Liver (tissue), 3 donors: ENCODE measurements around the gene ADCY10.

Experiments
- ATF3 ChIP-seq: IDR thresholded peaks from 2 replicates; pipeline ENCODE4 v1.6.1; 2016; ENCODE audit warnings: antibody characterized with exemption
- CTCF ChIP-seq: fragments of 150-350 bp; IDR thresholded peaks from 2 replicates; pipeline ENCODE4 v1.5.1; 2017; ENCODE audit warnings: improper control_type of control experiment, low read depth, low read length; ENCODE audit not compliant: missing input control
- EGR1 ChIP-seq, 2 donors: IDR thresholded peaks; 2 replicates each; pipeline ENCODE4 v1.6.1; 2016 to 2018; ENCODE audit warnings: antibody characterized with exemption in 2 of 2, low read depth in 2 of 2
- FOXA1 ChIP-seq: IDR thresholded peaks from 2 replicates; pipeline ENCODE4 v1.6.1; 2016; ENCODE audit warnings: antibody characterized with exemption
- GABPA ChIP-seq, 2 donors: IDR thresholded peaks in 1 of 2; conservative IDR thresholded peaks in 1 of 2; 2 replicates each; pipeline ENCODE4 v1.6.1; 2016; ENCODE audit warnings: antibody characterized with exemption in 2 of 2, mild to moderate bottlenecking in 1 of 2, moderate library complexity in 1 of 2
- HNF4G ChIP-seq: IDR thresholded peaks from 2 replicates; pipeline ENCODE4 v1.6.1; 2016; ENCODE audit warnings: antibody characterized with exemption
- MAX ChIP-seq: IDR thresholded peaks from 2 replicates; pipeline ENCODE4 v1.6.1; 2016; ENCODE audit warnings: antibody characterized with exemption
- NR2F2 ChIP-seq: IDR thresholded peaks from 2 replicates; pipeline ENCODE4 v1.6.1; 2016; ENCODE audit warnings: antibody characterized with exemption
- RAD21 ChIP-seq, 2 donors: IDR thresholded peaks; 2 replicates each; pipeline ENCODE4 v1.6.1; 2016; ENCODE audit warnings: antibody characterized with exemption in 2 of 2, mild to moderate bottlenecking in 2 of 2
- REST ChIP-seq: IDR thresholded peaks from 2 replicates; pipeline ENCODE4 v1.6.1; 2016; ENCODE audit warnings: antibody characterized with exemption, mild to moderate bottlenecking
- RXRA ChIP-seq, 2 donors: IDR thresholded peaks; 2 replicates each; pipeline ENCODE4 v1.6.1; 2017 to 2018; ENCODE audit warnings: antibody characterized with exemption in 2 of 2, mild to moderate bottlenecking in 1 of 2
- SP1 ChIP-seq: IDR thresholded peaks from 2 replicates; pipeline ENCODE4 v1.6.1; 2018; ENCODE audit warnings: antibody characterized with exemption, mild to moderate bottlenecking
- TAF1 ChIP-seq: conservative IDR thresholded peaks from 2 replicates; pipeline ENCODE4 v1.6.1; 2016; ENCODE audit warnings: antibody characterized with exemption, mild to moderate bottlenecking
- donor health status: healthy.
- donor health status: healthy.

GRCh38 chr1:167947733-167948132 lies 33.8 kb upstream of the ADCY10 start:
- no peak for TF ChIP-seq NR2F2
- no peak for TF ChIP-seq CTCF
- TF ChIP-seq HNF4G, result peak; percentile 38
- no peak for TF ChIP-seq REST
- no peak for TF ChIP-seq TAF1
- no peak for TF ChIP-seq MAX
- TF ChIP-seq RAD21 (IDR thresholded peaks at IDR 0.05), result no peak
- TF ChIP-seq GABPA (IDR thresholded peaks at IDR 0.05 in 1 of 2, conservative IDR thresholded peaks at IDR 0.05 in 1 of 2), result no peak
- TF ChIP-seq SP1, result no peak
- no peak for TF ChIP-seq ATF3
- peak in 1 of 2 donors; percentile 25 for TF ChIP-seq RXRA (IDR thresholded peaks at IDR 0.05)
- TF ChIP-seq EGR1 (IDR thresholded peaks at IDR 0.05; ENCODE audit: low read depth in 2 of 2), result no peak
- TF ChIP-seq FOXA1, result no peak
